ENCODE data around the gene CCDC116. TPM values are rescaled to one million over a fixed set of nuclear protein-coding genes. Genes with fewer than 3 reads are reported as not detected.
A peak's percentile ranks its signal among the peaks of the same experiment; 100 is the strongest.
"Not testable (repeated sequence)": the region's sequence is repeated elsewhere in the genome, so short reads cannot be mapped to it uniquely, and the experiment has no call there.

CCDC116 gene
- total RNA-seq, 4 donors from 2014 or later = 0.20 to 0.22 TPM; not detected in 2

DNA sequence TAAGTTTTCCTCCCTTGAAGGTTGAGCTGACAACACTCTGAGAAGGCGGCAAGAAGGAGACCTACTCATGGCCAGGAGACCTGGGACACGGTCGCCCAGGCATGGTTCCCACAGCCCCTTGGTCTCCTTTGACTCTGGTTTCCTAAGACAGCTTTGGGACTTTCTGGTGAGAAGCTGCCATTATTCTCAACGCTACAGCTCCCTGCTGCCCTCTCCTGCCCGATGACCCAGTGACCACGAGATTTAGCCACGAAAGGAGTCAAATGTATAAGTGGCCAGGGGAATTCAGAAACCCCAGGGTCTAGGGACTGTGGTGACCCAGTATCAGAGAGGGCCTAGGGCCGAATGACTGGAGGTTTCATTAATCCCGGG lies 8.8 kb downstream of the CCDC116 start:
- TF ChIP-seq POLR2A (IDR thresholded peaks at IDR 0.05) = no peak
- TF ChIP-seq, protein P1, sequence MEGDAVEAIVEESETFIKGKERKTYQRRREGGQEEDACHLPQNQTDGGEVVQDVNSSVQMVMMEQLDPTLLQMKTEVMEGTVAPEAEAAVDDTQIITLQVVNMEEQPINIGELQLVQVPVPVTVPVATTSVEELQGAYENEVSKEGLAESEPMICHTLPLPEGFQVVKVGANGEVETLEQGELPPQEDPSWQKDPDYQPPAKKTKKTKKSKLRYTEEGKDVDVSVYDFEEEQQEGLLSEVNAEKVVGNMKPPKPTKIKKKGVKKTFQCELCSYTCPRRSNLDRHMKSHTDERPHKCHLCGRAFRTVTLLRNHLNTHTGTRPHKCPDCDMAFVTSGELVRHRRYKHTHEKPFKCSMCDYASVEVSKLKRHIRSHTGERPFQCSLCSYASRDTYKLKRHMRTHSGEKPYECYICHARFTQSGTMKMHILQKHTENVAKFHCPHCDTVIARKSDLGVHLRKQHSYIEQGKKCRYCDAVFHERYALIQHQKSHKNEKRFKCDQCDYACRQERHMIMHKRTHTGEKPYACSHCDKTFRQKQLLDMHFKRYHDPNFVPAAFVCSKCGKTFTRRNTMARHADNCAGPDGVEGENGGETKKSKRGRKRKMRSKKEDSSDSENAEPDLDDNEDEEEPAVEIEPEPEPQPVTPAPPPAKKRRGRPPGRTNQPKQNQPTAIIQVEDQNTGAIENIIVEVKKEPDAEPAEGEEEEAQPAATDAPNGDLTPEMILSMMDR (IDR thresholded peaks at IDR 0.05 in 4 of 5, conservative IDR thresholded peaks at IDR 0.05 in 1 of 5) = peak in 3 of 5 experiments; percentile 18 to 49 (median 20)

DNA sequence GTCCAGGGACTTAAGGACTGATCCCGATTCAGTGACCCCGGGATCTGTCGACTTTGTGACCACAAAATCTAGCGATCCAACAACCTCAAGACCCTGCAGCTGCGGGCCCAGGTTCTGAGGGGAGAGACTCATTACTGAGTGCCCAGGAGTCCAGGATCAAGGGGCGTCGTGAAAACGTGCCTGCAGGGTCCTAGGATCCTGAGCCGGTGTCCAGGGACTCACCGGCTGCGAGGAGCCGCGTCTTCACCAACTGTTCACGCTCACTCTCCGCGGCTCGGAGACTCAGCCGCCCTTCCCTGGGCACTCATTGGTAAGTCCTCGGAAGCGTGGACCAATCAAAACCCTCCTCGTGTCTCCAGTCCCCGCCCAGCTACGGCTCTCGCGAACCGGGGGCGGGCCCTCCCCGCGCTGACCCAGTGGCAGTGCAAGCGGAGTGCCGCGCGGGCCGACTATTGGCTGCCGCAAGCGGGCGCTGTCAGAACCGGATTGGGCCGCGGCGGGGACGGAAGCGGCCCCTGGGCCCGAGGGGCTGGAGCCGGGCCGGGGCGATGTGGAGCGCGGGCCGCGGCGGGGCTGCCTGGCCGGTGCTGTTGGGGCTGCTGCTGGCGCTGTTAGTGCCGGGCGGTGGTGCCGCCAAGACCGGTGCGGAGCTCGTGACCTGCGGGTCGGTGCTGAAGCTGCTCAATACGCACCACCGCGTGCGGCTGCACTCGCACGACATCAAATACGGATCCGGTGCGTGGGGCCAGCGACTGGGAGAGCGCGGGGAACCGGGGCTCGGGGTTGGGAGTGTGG lies 9.4 kb downstream of the CCDC116 start, which contains the start of gene SDF2L1:
TSS of gene SDF2L1 (plus strand) at position 514 of the 795 bp plus-strand sequence. CDS start at position 549, 35 bp downstream.
- peak; percentile 98 to 99 for DNase-seq
- no peaks in the 10 kb centered on the region for H3K9me3 ChIP-seq
- H3K4me1 ChIP-seq = peaks cover 0 to 7% of the 10 kb centered on the region in 2 donors
- peak; percentile 97 to 98 for ATAC-seq
- peak within 1 kb of the TSS; percentile 72 to 80 (median 74) for H3K27ac ChIP-seq
- H3K27me3 ChIP-seq = no peaks in the 10 kb centered on the region
- TF ChIP-seq, protein P1 (IDR thresholded peaks at IDR 0.05 in 4 of 5, conservative IDR thresholded peaks at IDR 0.05 in 1 of 5) = peak in 1 of 5 experiments; percentile 41
- TF ChIP-seq POLR2A (IDR thresholded peaks at IDR 0.05) = peak; percentile 76 to 81
- H3K36me3 ChIP-seq = no peaks in the 10 kb centered on the region
- in situ Hi-C loops (cut with MboI; ENCODE audit: low sequenced_read_pairs in 4 of 4) = no loop called here
- intact Hi-C loops (cut with DNase I; ENCODE audit: low total_unique reads) = loop anchor here (1.0 to 5.0 kb wide), 2 partner anchors 12 to 625 kb away; partner anchors contain the start of genes P2RX6 and YDJC
- peak within 1 kb of the TSS; percentile 73 to 97 (median 83) for H3K4me3 ChIP-seq

More for the DNA sequence above, 8.8 kb downstream of the CCDC116 start:
- DNase-seq = no peak
- H3K9me3 ChIP-seq = no peaks in the 10 kb centered on the region
- in situ Hi-C loops (cut with MboI; ENCODE audit: low sequenced_read_pairs in 4 of 4) (no loop called here), intact Hi-C loops (cut with DNase I; ENCODE audit: low total_unique reads) (loop anchor here (5.0 kb wide), 1 partner anchor 624 kb away; the partner anchor contains the start of gene P2RX6)
- H3K27me3 ChIP-seq = no peaks in the 10 kb centered on the region
- H3K4me3 ChIP-seq = peak overlapping the region; percentile 56 to 90 (median 83)
- H3K27ac ChIP-seq = peak overlapping the region; percentile 72 to 80 (median 74)
- peak; percentile 55 to 61 for ATAC-seq
- H3K36me3 ChIP-seq = no peaks in the 10 kb centered on the region
- H3K4me1 ChIP-seq = peaks cover 0 to 7% of the 10 kb centered on the region in 2 donors

DNA sequence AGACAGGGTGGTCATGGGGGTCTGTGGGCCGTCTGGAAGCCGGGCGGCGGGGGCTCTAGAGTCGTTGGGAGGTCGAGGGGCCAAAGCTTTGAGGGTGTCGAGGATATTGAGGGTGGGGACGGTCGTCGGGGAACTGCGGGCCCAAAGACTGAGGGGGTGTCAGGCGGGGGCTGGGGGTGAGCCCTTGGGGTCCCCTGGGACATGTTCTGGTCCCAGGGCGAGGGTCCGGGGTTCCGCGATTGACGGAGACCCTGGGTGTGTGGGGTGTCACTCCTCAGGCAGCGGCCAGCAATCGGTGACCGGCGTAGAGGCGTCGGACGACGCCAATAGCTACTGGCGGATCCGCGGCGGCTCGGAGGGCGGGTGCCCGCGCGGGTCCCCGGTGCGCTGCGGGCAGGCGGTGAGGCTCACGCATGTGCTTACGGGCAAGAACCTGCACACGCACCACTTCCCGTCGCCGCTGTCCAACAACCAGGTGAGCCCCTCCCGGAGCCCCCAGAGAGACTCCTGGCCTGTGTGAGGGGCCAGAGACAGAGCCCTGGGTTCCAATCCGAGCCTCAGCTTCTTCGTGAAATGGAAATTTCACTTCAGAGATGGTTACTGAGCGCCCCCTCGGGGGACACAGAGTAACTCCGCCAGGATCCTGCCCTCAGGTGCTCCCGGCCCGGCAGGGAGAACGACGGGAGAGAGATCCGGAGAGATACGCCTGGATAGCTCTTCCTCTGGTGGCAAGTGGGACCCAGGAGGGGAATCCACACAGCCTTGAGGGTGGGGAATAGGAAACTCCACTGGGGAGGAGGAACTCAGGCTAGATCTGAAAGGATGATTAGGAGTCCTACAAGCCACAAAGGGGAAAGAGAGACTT lies 10.3 kb downstream of the CCDC116 start:
- TF ChIP-seq, protein P1 (IDR thresholded peaks at IDR 0.05 in 4 of 5, conservative IDR thresholded peaks at IDR 0.05 in 1 of 5) = peak in 2 of 5 experiments; percentile 10
- TF ChIP-seq POLR2A (IDR thresholded peaks at IDR 0.05) = no peak
- Histone ChIP-seq H3K27me3 (no peaks in the 10 kb centered on the region), H3K27ac (peak overlapping the region; percentile 62 to 67 (median 64)), H3K36me3 (no peaks in the 10 kb centered on the region), H3K4me3 (peak overlapping the region; percentile 73 to 97 (median 83)), H3K9me3 (no peaks in the 10 kb centered on the region), H3K4me1 (peaks cover 0 to 7% of the 10 kb centered on the region in 2 donors)
- intact Hi-C loops (cut with DNase I; ENCODE audit: low total_unique reads) = loop anchor here (1.0 to 5.0 kb wide), 2 partner anchors 13 to 626 kb away; partner anchors contain the start of genes P2RX6 and YDJC
- no peak for DNase-seq
- in situ Hi-C loops (cut with MboI; ENCODE audit: low sequenced_read_pairs in 4 of 4) = no loop called here
- ATAC-seq = no peak

DNA sequence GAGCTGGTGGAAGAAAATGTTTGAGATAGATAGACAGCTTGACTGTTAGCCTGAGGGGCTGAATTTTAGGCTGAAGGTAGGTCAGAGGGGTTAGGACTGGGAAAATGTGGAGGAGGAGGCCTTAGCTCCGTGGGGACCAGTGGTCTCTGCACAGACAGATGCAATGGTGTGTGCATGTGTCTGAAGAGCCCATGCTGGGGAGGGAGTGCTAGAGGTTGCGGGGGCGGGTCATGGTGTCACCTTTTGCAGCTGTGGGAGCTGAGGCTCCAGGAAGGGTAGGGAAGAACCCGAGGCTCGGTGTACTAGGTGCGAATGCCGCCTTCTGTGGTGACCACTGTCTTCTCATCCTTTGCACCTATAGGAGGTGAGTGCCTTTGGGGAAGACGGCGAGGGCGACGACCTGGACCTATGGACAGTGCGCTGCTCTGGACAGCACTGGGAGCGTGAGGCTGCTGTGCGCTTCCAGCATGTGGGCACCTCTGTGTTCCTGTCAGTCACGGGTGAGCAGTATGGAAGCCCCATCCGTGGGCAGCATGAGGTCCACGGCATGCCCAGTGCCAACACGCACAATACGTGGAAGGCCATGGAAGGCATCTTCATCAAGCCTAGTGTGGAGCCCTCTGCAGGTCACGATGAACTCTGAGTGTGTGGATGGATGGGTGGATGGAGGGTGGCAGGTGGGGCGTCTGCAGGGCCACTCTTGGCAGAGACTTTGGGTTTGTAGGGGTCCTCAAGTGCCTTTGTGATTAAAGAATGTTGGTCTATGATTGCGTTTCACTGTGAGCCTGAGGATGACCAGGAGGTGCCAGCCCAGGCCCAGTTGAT lies 11.2 kb downstream of the CCDC116 start:
- ATAC-seq (no peak), DNase-seq (no peak)
- H3K4me1 ChIP-seq = peaks cover 0 to 7% of the 10 kb centered on the region in 2 donors
- H3K27me3 ChIP-seq = no peaks in the 10 kb centered on the region
- no peak for TF ChIP-seq POLR2A (IDR thresholded peaks at IDR 0.05)
- TF ChIP-seq, protein P1 (IDR thresholded peaks at IDR 0.05 in 4 of 5, conservative IDR thresholded peaks at IDR 0.05 in 1 of 5) = no peak
- H3K27ac ChIP-seq = no peak overlapping the region
- intact Hi-C loops (cut with DNase I; ENCODE audit: low total_unique reads) = loop anchor here (5.0 kb wide), 1 partner anchor 626 kb away; the partner anchor contains the start of gene P2RX6
- no peaks in the 10 kb centered on the region for H3K36me3 ChIP-seq
- in situ Hi-C loops (cut with MboI; ENCODE audit: low sequenced_read_pairs in 4 of 4) = no loop called here
- no peaks in the 10 kb centered on the region for H3K9me3 ChIP-seq
- H3K4me3 ChIP-seq = peak overlapping the region in 1 of 4 donors; percentile 97

DNA sequence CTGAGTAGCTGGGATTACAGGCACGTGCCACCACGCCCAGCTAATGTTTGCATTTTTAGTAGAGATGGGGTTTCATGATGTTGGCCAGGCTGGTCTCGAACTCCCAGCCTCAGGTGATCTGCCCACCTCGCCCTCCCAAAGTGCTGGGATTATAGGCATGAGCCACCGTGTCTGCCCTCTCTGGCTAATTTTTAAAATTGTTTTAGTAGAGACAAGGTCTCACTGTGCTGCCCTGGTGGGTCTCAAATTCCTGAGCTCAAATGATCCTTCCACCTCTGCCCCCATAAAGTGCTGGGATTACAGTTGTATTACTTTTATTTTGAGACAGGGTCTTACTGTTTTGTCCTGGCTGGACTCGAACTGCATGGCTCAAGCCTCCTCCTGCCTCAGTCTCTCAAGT lies 13.0 kb downstream of the CCDC116 start:
- DNase-seq; H3K27me3 ChIP-seq; H3K4me1 ChIP-seq; ATAC-seq; H3K27ac ChIP-seq; H3K4me3 ChIP-seq; H3K9me3 ChIP-seq; intact Hi-C loops (cut with DNase I; ENCODE audit: low total_unique reads); in situ Hi-C loops (cut with MboI; ENCODE audit: low sequenced_read_pairs in 4 of 4); H3K36me3 ChIP-seq: not testable (repeated sequence)

All from gastrocnemius medialis (tissue), 4 donors.